HepG2 (cell line): Measurements from ENCODE around the gene C1orf35. TPM values are rescaled to one million over a fixed set of nuclear protein-coding genes. Genes with fewer than 3 reads are reported as not detected.

Experiments
- ATF7 ChIP-seq, 2 experiments: fragments of 450-650 bp in 1 of 2; sonication (generic) in 1 of 2; formaldehyde crosslinking in 1 of 2; IDR thresholded peaks; 2 replicates each; pipeline versions ENCODE4 v1.4.0 to v1.6.1; 2016 to 2020; ENCODE audit warnings: antibody characterized with exemption in 1 of 2, mild to moderate bottlenecking in 1 of 2, missing genetic modification reagents in 1 of 2
- DR1 ChIP-seq: sonication (generic); formaldehyde crosslinking; IDR thresholded peaks from 2 replicates; pipeline ENCODE4 v1.8.0; 2021; ENCODE audit warnings: mild to moderate bottlenecking, missing genetic modification reagents, inconsistent platforms
- NRL ChIP-seq: sonication (generic); formaldehyde crosslinking; IDR thresholded peaks from 2 replicates; pipeline ENCODE4 v1.5.0; 2020; ENCODE audit warnings: missing genetic modification reagents, mild to moderate bottlenecking, moderate library complexity, borderline replicate concordance
- SOX6 ChIP-seq, 2 experiments: fragments of 450-650 bp in 1 of 2; sonication (generic) in 1 of 2; formaldehyde crosslinking in 1 of 2; IDR thresholded peaks; 2 replicates each; pipeline versions ENCODE4 v1.4.0 to v1.6.1; 2017 to 2020; ENCODE audit warnings: antibody characterized with exemption in 1 of 2, mild to moderate bottlenecking in 1 of 2, missing genetic modification reagents in 1 of 2
- ZNF207 ChIP-seq: fragments of 450-650 bp; IDR thresholded peaks from 2 replicates; pipeline ENCODE4 v1.6.1; 2016; ENCODE audit warnings: antibody characterized with exemption, borderline replicate concordance
- ZNF761 ChIP-seq: sonication (generic); formaldehyde crosslinking; conservative IDR thresholded peaks from 2 replicates; pipeline ENCODE4 v1.4.0; 2020; ENCODE audit warnings: mild to moderate bottlenecking, missing genetic modification reagents
- polyA plus RNA-seq, 8 experiments: library from polyadenylated mRNA; depleted of rRNA in 3 of 8; stranded (reverse) in 7 of 8; unstranded in 1 of 8; fragments of >200 nt; fragmentation: Illumina TruSeq in 4 of 8; extraction: Trizol in 4 of 8; gene quantifications; 2 replicates each; pipeline versions ENCODE4 v1.2.1 to v1.2.3, GENCODE V29; 2011 to 2016; ENCODE audit warnings: low read depth in 4 of 8, missing spikeins in 1 of 8, mixed read lengths in 1 of 8; ENCODE audit not compliant: insufficient read depth in 1 of 8
- total RNA-seq, 5 experiments: library from RNA; depleted of rRNA; stranded (reverse); fragments of >200 nt; fragmentation: Illumina TruSeq; extraction: Trizol; gene quantifications; 2 replicates each; pipeline ENCODE4 v1.2.3, GENCODE V29; 2016; ENCODE audit warnings: low read depth in 1 of 5
- TF ChIP-seq, protein P1 (sequence below): fragments of 450-650 bp; IDR thresholded peaks from 2 replicates; pipeline ENCODE4 v1.6.1; 2017
- TF ChIP-seq, protein P2 (sequence below): sonication (generic); formaldehyde crosslinking; IDR thresholded peaks from 2 replicates; pipeline ENCODE4 v1.5.0; 2020; ENCODE audit warnings: mild to moderate bottlenecking, missing genetic modification reagents, borderline replicate concordance
- TF ChIP-seq, protein P3 (sequence below): sonication (generic); formaldehyde crosslinking; IDR thresholded peaks from 2 replicates; pipeline ENCODE4 v1.5.1; 2020; ENCODE audit warnings: missing genetic modification reagents, mild to moderate bottlenecking, borderline replicate concordance
- TF ChIP-seq, protein P4 (sequence below): sonication (generic); formaldehyde crosslinking; IDR thresholded peaks from 2 replicates; pipeline ENCODE4 v1.4.0; 2020; ENCODE audit warnings: missing genetic modification reagents, borderline replicate concordance
- TF ChIP-seq, protein P5 (sequence below): sonication (generic); formaldehyde crosslinking; IDR thresholded peaks from 2 replicates; pipeline ENCODE4 v1.8.1; 2023; ENCODE audit warnings: mild to moderate bottlenecking, inconsistent platforms, moderate library complexity, missing genetic modification reagents, borderline replicate concordance
- TF ChIP-seq, protein P6 (sequence below): sonication (generic); formaldehyde crosslinking; IDR thresholded peaks from 2 replicates; pipeline ENCODE4 v1.9.0; 2022; ENCODE audit warnings: low read depth, missing genetic modification reagents

C1orf35 gene
- total and polyA plus RNA-seq, 2 of the 13 experiments (the other 11 are each of a cell fraction or from before 2014, with no cell fraction given): 8.1 to 19.3 TPM

DNA sequence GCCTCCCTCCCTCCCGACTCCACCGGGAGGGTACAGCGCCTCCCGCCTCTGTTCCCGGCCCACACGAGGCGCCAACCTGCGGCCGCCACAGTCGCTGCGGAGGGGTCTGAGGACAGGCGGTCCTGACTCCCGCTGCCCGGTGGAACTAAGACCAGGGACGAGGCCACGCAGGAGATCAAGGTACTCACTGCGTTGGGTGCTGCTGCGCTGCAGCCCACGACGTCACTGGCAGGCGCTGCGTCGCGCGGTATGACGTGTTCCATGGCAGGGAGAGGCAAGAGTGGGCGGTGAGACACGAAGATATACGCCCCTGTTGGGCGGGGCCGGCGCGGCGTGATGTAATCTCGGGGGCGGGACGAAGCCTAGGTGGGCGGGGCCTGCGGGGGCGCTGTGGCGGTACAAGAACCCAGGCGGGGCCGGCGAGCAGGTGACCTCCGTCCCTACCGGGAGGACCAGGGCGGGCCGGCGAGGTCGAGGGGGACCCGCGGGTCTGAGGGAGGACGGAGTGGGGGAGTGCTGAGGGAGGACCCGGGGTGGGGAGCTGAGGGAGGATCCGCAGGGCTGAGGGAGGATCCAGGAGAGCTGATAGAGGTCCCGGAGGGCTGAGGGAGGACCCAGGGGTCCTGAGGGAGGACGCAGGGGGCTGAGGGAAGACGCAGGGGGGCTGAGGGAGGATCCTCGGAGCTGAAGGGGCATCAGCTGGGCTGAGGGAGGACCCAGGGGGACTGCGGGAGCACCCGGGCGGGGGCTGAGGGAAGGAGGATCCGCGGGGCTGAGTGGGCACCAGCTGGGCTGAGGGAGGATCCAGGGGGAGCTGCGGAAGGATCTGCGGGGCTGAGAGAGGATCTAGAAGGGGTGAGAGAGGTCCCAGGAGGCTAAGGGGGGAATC is 6.2 kb upstream of the C1orf35 start, which contains the start of gene MRPL55 (continued):
- TF ChIP-seq, protein P1, sequence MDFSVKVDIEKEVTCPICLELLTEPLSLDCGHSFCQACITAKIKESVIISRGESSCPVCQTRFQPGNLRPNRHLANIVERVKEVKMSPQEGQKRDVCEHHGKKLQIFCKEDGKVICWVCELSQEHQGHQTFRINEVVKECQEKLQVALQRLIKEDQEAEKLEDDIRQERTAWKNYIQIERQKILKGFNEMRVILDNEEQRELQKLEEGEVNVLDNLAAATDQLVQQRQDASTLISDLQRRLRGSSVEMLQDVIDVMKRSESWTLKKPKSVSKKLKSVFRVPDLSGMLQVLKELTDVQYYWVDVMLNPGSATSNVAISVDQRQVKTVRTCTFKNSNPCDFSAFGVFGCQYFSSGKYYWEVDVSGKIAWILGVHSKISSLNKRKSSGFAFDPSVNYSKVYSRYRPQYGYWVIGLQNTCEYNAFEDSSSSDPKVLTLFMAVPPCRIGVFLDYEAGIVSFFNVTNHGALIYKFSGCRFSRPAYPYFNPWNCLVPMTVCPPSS: no peak
- TF ChIP-seq NRL (no peak; the same call in 1 of the 2 replicates), DR1 (CRISPR knock-in tag) (peak; percentile 86; the same call in 1 of the 2 replicates), ATF7 (IDR thresholded peaks at IDR 0.05) (peak; percentile 81), ATF7 (CRISPR knock-in tag; IDR thresholded peaks at IDR 0.05) (peak; percentile 92), ZNF761 (CRISPR knock-in tag) (0 out of 2 replicates have a peak, but pooled peaks have one; percentile 66), ZNF207 (no peak), SOX6 (IDR thresholded peaks at IDR 0.05) (no peak), SOX6 (CRISPR knock-in tag; IDR thresholded peaks at IDR 0.05) (peak; percentile 50)
- TF ChIP-seq, protein P2, sequence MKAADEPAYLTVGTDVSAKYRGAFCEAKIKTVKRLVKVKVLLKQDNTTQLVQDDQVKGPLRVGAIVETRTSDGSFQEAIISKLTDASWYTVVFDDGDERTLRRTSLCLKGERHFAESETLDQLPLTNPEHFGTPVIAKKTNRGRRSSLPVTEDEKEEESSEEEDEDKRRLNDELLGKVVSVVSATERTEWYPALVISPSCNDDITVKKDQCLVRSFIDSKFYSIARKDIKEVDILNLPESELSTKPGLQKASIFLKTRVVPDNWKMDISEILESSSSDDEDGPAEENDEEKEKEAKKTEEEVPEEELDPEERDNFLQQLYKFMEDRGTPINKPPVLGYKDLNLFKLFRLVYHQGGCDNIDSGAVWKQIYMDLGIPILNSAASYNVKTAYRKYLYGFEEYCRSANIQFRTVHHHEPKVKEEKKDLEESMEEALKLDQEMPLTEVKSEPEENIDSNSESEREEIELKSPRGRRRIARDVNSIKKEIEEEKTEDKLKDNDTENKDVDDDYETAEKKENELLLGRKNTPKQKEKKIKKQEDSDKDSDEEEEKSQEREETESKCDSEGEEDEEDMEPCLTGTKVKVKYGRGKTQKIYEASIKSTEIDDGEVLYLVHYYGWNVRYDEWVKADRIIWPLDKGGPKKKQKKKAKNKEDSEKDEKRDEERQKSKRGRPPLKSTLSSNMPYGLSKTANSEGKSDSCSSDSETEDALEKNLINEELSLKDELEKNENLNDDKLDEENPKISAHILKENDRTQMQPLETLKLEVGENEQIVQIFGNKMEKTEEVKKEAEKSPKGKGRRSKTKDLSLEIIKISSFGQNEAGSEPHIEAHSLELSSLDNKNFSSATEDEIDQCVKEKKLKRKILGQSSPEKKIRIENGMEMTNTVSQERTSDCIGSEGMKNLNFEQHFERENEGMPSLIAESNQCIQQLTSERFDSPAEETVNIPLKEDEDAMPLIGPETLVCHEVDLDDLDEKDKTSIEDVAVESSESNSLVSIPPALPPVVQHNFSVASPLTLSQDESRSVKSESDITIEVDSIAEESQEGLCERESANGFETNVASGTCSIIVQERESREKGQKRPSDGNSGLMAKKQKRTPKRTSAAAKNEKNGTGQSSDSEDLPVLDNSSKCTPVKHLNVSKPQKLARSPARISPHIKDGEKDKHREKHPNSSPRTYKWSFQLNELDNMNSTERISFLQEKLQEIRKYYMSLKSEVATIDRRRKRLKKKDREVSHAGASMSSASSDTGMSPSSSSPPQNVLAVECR (CRISPR knock-in tag): peak; percentile 96
- TF ChIP-seq, protein P3, sequence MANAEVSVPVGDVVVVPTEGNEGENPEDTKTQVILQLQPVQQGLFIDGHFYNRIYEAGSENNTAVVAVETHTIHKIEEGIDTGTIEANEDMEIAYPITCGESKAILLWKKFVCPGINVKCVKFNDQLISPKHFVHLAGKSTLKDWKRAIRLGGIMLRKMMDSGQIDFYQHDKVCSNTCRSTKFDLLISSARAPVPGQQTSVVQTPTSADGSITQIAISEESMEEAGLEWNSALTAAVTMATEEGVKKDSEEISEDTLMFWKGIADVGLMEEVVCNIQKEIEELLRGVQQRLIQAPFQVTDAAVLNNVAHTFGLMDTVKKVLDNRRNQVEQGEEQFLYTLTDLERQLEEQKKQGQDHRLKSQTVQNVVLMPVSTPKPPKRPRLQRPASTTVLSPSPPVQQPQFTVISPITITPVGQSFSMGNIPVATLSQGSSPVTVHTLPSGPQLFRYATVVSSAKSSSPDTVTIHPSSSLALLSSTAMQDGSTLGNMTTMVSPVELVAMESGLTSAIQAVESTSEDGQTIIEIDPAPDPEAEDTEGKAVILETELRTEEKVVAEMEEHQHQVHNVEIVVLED (CRISPR knock-in tag): peak; percentile 92
- TF ChIP-seq, protein P4, sequence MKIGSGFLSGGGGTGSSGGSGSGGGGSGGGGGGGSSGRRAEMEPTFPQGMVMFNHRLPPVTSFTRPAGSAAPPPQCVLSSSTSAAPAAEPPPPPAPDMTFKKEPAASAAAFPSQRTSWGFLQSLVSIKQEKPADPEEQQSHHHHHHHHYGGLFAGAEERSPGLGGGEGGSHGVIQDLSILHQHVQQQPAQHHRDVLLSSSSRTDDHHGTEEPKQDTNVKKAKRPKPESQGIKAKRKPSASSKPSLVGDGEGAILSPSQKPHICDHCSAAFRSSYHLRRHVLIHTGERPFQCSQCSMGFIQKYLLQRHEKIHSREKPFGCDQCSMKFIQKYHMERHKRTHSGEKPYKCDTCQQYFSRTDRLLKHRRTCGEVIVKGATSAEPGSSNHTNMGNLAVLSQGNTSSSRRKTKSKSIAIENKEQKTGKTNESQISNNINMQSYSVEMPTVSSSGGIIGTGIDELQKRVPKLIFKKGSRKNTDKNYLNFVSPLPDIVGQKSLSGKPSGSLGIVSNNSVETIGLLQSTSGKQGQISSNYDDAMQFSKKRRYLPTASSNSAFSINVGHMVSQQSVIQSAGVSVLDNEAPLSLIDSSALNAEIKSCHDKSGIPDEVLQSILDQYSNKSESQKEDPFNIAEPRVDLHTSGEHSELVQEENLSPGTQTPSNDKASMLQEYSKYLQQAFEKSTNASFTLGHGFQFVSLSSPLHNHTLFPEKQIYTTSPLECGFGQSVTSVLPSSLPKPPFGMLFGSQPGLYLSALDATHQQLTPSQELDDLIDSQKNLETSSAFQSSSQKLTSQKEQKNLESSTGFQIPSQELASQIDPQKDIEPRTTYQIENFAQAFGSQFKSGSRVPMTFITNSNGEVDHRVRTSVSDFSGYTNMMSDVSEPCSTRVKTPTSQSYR: peak; percentile 55; the same call in 1 of the 2 replicates
- TF ChIP-seq, protein P5, sequence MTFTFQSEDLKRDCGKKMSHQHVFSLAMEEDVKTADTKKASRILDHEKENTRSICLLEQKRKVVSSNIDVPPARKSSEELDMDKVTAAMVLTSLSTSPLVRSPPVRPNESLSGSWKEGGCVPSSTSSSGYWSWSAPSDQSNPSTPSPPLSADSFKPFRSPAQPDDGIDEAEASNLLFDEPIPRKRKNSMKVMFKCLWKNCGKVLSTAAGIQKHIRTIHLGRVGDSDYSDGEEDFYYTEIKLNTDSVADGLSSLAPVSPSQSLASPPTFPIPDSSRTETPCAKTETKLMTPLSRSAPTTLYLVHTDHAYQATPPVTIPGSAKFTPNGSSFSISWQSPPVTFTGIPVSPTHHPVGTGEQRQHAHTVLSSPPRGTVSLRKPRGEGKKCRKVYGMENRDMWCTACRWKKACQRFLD: peak; percentile 67; the same call in 1 of the 2 replicates
- TF ChIP-seq, protein P6, sequence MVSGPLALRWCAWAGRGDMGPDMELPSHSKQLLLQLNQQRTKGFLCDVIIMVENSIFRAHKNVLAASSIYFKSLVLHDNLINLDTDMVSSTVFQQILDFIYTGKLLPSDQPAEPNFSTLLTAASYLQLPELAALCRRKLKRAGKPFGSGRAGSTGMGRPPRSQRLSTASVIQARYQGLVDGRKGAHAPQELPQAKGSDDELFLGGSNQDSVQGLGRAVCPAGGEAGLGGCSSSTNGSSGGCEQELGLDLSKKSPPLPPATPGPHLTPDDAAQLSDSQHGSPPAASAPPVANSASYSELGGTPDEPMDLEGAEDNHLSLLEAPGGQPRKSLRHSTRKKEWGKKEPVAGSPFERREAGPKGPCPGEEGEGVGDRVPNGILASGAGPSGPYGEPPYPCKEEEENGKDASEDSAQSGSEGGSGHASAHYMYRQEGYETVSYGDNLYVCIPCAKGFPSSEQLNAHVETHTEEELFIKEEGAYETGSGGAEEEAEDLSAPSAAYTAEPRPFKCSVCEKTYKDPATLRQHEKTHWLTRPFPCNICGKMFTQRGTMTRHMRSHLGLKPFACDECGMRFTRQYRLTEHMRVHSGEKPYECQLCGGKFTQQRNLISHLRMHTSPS: no peak
